K562 (cell line): ENCODE results near the gene PTPN11. TPM values are rescaled to one million over a fixed set of nuclear protein-coding genes. Genes with fewer than 3 reads are reported as not detected.

Source experiments
- BCOR ChIP-seq: fragments of 450-650 bp; IDR thresholded peaks from 2 replicates; pipeline ENCODE4 v1.6.1; 2016
- CREB1 ChIP-seq, 2 experiments: sonication (generic) in 1 of 2; formaldehyde crosslinking in 1 of 2; IDR thresholded peaks; 2 replicates each; pipeline versions ENCODE4 v1.6.1 to v1.8.0; 2012 to 2022; ENCODE audit warnings: inconsistent platforms in 1 of 2, mild to moderate bottlenecking in 1 of 2, missing genetic modification reagents in 1 of 2, moderate library complexity in 1 of 2
- DMBX1 ChIP-seq: fragments of 250-450 bp; sonication (Bioruptor Pico); IDR thresholded peaks from 2 replicates; pipeline ENCODE4 v1.8.0; 2022; ENCODE audit warnings: inconsistent platforms, mild to moderate bottlenecking, moderate library complexity, borderline replicate concordance
- ESRRA ChIP-seq: fragments of 450-650 bp; IDR thresholded peaks from 2 replicates; pipeline ENCODE4 v1.6.1; 2014; ENCODE audit warnings: low read depth, mild to moderate bottlenecking, moderate library complexity, borderline replicate concordance
- FOXM1 ChIP-seq, 2 experiments: fragments of 450-650 bp in 1 of 2; sonication (generic) in 1 of 2; formaldehyde crosslinking in 1 of 2; IDR thresholded peaks; 2 replicates each; pipeline versions ENCODE4 v1.6.1 to v1.9.0; 2017 to 2022; ENCODE audit warnings: low read depth in 2 of 2, mild to moderate bottlenecking in 2 of 2, missing genetic modification reagents in 1 of 2, moderate library complexity in 1 of 2
- HNRNPH1 ChIP-seq: fragments of 200-400 bp; formaldehyde crosslinking; optimal IDR thresholded peaks from 2 replicates; pipeline ENCODE3; 2017; ENCODE audit warnings: low read depth, mild to moderate bottlenecking, low read length, moderate library complexity
- JUND ChIP-seq, 2 experiments: IDR thresholded peaks; 2 replicates in 1 of 2; 3 replicates in 1 of 2; pipeline ENCODE4 v1.6.1; 2011; ENCODE audit warnings: borderline replicate concordance in 2 of 2, low read depth in 2 of 2, low read length in 2 of 2, improper control_type of control experiment in 1 of 2, missing biosample characterization in 1 of 2, missing genetic modification characterization in 1 of 2, missing genetic modification reagents in 1 of 2
- KDM2B ChIP-seq: fragments of 250-450 bp; sonication (Bioruptor Pico); IDR thresholded peaks from 2 replicates; pipeline ENCODE4 v1.8.0; 2021; ENCODE audit warnings: mild to moderate bottlenecking, moderate library complexity
- NR2C1 ChIP-seq, 2 experiments: fragments of 450-650 bp; IDR thresholded peaks; 2 replicates each; pipeline ENCODE4 v1.6.1; 2017; ENCODE audit warnings: mild to moderate bottlenecking in 2 of 2, antibody characterized with exemption in 1 of 2, inconsistent platforms in 1 of 2, missing compliant biosample characterization in 1 of 2, missing genetic modification characterization in 1 of 2
- POLR2B ChIP-seq: fragments of 450-650 bp; IDR thresholded peaks from 2 replicates; pipeline ENCODE4 v1.6.1; 2018; ENCODE audit warnings: low read depth; ENCODE audit not compliant: partially characterized antibody
- POLR3A ChIP-seq: IDR thresholded peaks from 2 replicates; pipeline ENCODE4 v1.6.1; 2011; ENCODE audit warnings: borderline replicate concordance, mild to moderate bottlenecking, moderate library complexity; ENCODE audit not compliant: insufficient read length, insufficient read depth; ENCODE audit errors: extremely low read depth
- SIN3A ChIP-seq, 2 experiments: fragments of 150-350 bp in 1 of 2; IDR thresholded peaks; 2 replicates each; pipeline ENCODE4 v1.6.1; 2011 to 2016; ENCODE audit warnings: borderline replicate concordance in 2 of 2, low read depth in 2 of 2, low read length in 2 of 2, mild to moderate bottlenecking in 2 of 2, moderate library complexity in 2 of 2; ENCODE audit not compliant: control insufficient read depth in 1 of 2
- SPI1 ChIP-seq: IDR thresholded peaks from 2 replicates; pipeline ENCODE4 v1.6.1; 2011; ENCODE audit warnings: low read depth, low read length, control low read depth, borderline replicate concordance
- ZNF445 ChIP-seq: fragments of 250-450 bp; sonication (Bioruptor Pico); IDR thresholded peaks from 2 replicates; pipeline ENCODE4 v1.4.0; 2020; ENCODE audit warnings: low read depth, mild to moderate bottlenecking, moderate library complexity
- ZNF780A ChIP-seq: fragments of 250-450 bp; sonication (Bioruptor Pico); IDR thresholded peaks from 2 replicates; pipeline ENCODE4 v1.5.0; 2021; ENCODE audit warnings: mild to moderate bottlenecking
- polyA plus RNA-seq, 8 experiments: library from polyadenylated mRNA; depleted of rRNA in 4 of 8; stranded (reverse) in 5 of 8; unstranded in 3 of 8; fragments of >200 nt; fragmentation: Nextera tagmentation in 2 of 8; fragmentation: Illumina TruSeq in 1 of 8; extraction: Ambion mirVana in 2 of 8; extraction: Trizol in 1 of 8; gene quantifications; 2 replicates each; pipeline versions ENCODE4 v1.2.1 to v1.2.3, GENCODE V29; 2011 to 2014; ENCODE audit warnings: inconsistent platforms in 1 of 8, missing spikeins in 1 of 8
- total RNA-seq, 7 experiments: library from RNA; depleted of rRNA in 6 of 7; stranded (reverse); fragments of >200 nt in 6 of 7; fragmentation: Illumina TruSeq in 2 of 7; extraction: Trizol in 2 of 7; gene quantifications; 2 replicates each; pipeline versions ENCODE4 v1.2.1 to v1.2.3, GENCODE V29; 2011 to 2021; ENCODE audit warnings: low replicate concordance in 1 of 7
- TF ChIP-seq, protein P1 (sequence below), 2 experiments: fragments of 450-650 bp; IDR thresholded peaks; 2 replicates each; pipeline ENCODE4 v1.6.1; 2016; ENCODE audit warnings: mild to moderate bottlenecking in 2 of 2, borderline replicate concordance in 1 of 2, low read depth in 1 of 2, moderate library complexity in 1 of 2

Gene PTPN11
- total and polyA plus RNA-seq, 9 of the 15 experiments (the other 6 are each of a cell fraction or from before 2014, with no cell fraction given) = 22.5 to 126 (median 79.7) TPM

DNA sequence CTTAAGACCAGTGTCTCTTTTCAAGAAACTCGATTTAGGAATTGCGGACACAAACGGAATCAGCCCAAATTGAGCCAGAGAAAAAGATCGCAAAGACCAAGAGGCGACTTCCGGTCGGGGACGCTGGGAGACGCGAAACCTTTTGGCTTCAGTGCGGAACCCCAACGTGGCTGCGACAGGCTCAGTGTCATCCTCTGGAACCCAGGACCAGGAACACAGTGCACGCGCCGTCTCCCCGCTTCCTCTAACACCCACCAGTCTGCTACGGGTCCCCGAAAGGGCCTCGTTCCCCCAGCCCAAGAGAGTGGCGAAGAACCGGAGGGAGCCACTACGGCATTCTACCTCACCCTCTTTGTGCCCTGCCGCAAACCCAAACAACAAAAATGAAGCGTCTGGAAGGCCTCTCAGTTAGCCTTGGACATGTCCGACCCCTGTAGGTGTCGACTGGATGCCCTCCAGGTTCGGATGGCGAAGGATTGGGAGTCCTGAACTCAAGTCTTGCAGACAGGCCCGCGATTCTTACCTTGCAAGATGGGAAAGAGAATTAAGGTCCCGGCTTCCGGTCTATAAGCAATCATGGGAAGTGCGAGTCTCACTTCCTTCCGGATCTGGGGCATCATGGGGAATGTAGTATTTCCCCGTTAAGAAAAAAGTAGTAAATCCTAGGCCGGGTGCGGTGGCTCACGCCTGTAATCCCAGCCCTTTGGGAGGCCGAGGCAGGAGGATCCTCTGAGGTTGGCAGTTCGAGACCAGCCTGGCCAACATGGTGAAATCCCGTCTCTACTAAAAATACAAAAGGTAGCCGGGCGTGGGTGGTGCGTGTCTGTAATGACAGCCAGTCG is 9.5 kb upstream of the PTPN11 start, which contains the start of gene RPL6 (continued):
- TF ChIP-seq CREB1 (IDR thresholded peaks at IDR 0.05) = peak; percentile 34; the same call in 1 of the 2 replicates
- TF ChIP-seq CREB1 (CRISPR knock-in tag; IDR thresholded peaks at IDR 0.05) = no peak
- TF ChIP-seq KDM2B (CRISPR knock-in tag) = no peak
- TF ChIP-seq ZNF445 (CRISPR knock-in tag) = no peak
- peak in 1 of 2 experiments; percentile 83; a peak in 2 of 4 replicates for TF ChIP-seq SIN3A (IDR thresholded peaks at IDR 0.05; ENCODE audit: borderline replicate concordance in 2 of 2, control insufficient read depth in 1 of 2, low read depth in 2 of 2, low read length in 2 of 2)
- no peak for TF ChIP-seq FOXM1 (IDR thresholded peaks at IDR 0.05; ENCODE audit: low read depth)
- 0 out of 2 replicates have a peak, but pooled peaks have one; percentile 57 for TF ChIP-seq FOXM1 (CRISPR knock-in tag; IDR thresholded peaks at IDR 0.05; ENCODE audit: low read depth)
- TF ChIP-seq JUND (IDR thresholded peaks at IDR 0.05; ENCODE audit: borderline replicate concordance, low read depth, low read length) = no peak
- TF ChIP-seq JUND (tag; IDR thresholded peaks at IDR 0.05; ENCODE audit: borderline replicate concordance, low read depth, low read length) = peak; percentile 56; the same call in 1 of the 3 replicates
- TF ChIP-seq POLR3A = no peak
- TF ChIP-seq DMBX1 = no peak; the same call in 1 of the 2 replicates
- TF ChIP-seq, protein P1, sequence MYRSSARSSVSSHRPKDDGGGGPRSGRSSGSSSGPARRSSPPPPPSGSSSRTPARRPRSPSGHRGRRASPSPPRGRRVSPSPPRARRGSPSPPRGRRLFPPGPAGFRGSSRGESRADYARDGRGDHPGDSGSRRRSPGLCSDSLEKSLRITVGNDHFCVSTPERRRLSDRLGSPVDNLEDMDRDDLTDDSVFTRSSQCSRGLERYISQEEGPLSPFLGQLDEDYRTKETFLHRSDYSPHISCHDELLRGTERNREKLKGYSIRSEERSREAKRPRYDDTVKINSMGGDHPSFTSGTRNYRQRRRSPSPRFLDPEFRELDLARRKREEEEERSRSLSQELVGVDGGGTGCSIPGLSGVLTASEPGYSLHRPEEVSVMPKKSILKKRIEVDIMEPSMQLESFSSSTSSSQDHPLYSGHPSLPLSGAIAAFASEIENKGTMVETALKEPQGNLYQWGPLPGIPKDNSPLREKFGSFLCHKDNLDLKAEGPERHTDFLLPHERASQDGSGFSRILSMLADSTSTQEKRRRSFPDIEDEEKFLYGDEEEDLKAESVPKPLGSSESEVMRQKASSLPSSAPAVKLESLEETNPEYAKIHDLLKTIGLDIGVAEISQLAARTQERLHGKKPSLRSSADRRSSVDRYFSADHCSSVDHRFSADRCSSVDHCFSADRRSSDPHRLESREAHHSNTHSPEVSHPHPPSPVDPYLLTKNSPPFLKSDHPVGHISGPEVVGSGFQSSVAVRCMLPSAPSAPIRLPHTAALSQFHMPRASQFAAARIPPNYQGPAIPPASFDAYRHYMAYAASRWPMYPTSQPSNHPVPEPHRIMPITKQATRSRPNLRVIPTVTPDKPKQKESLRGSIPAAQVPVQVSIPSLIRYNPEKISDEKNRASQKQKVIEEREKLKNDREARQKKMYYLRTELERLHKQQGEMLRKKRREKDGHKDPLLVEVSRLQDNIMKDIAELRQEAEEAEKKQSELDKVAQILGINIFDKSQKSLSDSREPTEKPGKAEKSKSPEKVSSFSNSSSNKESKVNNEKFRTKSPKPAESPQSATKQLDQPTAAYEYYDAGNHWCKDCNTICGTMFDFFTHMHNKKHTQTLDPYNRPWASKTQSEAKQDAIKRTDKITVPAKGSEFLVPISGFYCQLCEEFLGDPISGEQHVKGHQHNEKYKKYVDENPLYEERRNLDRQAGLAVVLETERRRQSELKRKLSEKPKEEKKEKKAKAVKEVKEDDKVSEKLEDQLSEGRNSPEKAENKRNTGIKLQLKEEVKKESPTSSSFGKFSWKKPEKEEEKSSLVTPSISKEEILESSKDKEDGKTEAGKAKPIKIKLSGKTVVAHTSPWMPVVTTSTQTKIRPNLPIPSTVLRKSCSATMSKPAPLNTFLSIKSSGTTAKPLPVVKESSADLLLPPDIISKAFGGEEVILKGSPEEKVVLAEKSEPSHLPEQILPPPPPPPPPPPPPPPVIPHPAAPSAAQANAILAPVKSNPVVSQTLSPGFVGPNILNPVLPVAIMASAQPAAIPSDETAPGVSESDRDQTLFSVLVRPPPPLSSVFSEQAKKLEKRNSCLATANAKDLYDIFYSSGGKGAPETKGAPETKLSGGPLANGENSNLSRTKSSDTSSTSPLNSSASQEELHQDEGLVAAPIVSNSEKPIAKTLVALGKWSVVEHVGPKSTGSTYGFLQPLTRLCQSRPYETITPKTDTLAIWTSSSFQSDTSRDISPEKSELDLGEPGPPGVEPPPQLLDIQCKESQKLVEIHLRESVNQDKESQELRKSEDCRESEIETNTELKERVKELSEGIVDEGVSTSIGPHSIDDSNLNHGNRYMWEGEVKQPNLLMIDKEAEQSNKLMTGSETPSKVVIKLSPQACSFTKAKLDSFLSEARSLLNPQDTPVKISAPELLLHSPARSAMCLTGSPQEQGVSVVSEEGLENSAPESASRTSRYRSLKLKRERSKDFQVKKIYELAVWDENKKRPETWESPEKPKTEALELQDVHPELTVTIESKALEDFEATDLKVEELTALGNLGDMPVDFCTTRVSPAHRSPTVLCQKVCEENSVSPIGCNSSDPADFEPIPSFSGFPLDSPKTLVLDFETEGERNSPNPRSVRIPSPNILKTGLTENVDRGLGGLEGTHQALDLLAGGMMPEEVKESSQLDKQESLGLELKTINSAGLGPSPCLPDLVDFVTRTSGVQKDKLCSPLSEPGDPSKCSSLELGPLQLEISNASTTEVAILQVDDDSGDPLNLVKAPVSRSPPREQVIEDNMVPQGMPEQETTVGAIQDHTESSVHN (IDR thresholded peaks at IDR 0.05; ENCODE audit: borderline replicate concordance in 1 of 2, low read depth in 1 of 2) = peak in 1 of 2 experiments; percentile 99; a peak in 2 of 4 replicates
- peak; percentile 87 for TF ChIP-seq SPI1
- no peak for TF ChIP-seq NR2C1 (IDR thresholded peaks at IDR 0.05)
- peak; percentile 63 for TF ChIP-seq NR2C1 (tag; IDR thresholded peaks at IDR 0.05)
- peak; percentile 99 for TF ChIP-seq POLR2B
- TF ChIP-seq ZNF780A = no peak
- peak; percentile 90 for TF ChIP-seq BCOR
- TF ChIP-seq HNRNPH1 = no peak
- TF ChIP-seq ESRRA = no peak; the same call in 1 of the 2 replicates
